ENCODE results near the gene SBDS.
"Not testable (repeated sequence)": the region's sequence is repeated elsewhere in the genome, so short reads cannot be mapped to it uniquely, and the experiment has no call there.

The SBDS gene

GRCh38 chr7:66995050-66995776 lies at the start of gene SBDS:
TSS of gene SBDS (minus strand) at chr7:66995586. CDS start at chr7:66995417, 169 bp downstream.
- peak; percentile 98 for DNase-seq (ENCODE audit: low read depth)

- DNase-seq (ENCODE audit: low read depth) = not testable (repeated sequence)
Measured at GRCh38 chr7:67043559-67043930, 48.2 kb upstream of the SBDS start.

- peak; percentile 44 for DNase-seq (ENCODE audit: low read depth)
Measured at GRCh38 chr7:67042781-67043558, 47.6 kb upstream of the SBDS start.

GRCh38 chr7:67040832-67041231 lies 45.4 kb upstream of the SBDS start:
- not testable (repeated sequence) for DNase-seq (ENCODE audit: low read depth)

GRCh38 chr7:67036432-67037395 lies 41.3 kb upstream of the SBDS start:
- not testable (repeated sequence) for DNase-seq (ENCODE audit: low read depth)

- DNase-seq (ENCODE audit: low read depth) = no peak
Measured at GRCh38 chr7:67033251-67033650, 37.9 kb upstream of the SBDS start.

- not testable (repeated sequence) for DNase-seq (ENCODE audit: low read depth)
Measured at GRCh38 chr7:67031685-67032084, 36.3 kb upstream of the SBDS start.

- DNase-seq (ENCODE audit: low read depth) = not testable (repeated sequence)
Measured at GRCh38 chr7:67025459-67025858, 30.1 kb upstream of the SBDS start.

GRCh38 chr7:67022511-67022910 lies 27.1 kb upstream of the SBDS start:
- DNase-seq (ENCODE audit: low read depth) = no peak

- DNase-seq (ENCODE audit: low read depth) = no peak
Measured at GRCh38 chr7:67021260-67021659, 25.9 kb upstream of the SBDS start.

- no peak for DNase-seq (ENCODE audit: low read depth)
Measured at GRCh38 chr7:67019562-67020390, 24.4 kb upstream of the SBDS start.

- DNase-seq (ENCODE audit: low read depth) = no peak
Measured at GRCh38 chr7:67018940-67019339, 23.6 kb upstream of the SBDS start.

- DNase-seq (ENCODE audit: low read depth) = not testable (repeated sequence)
Measured at GRCh38 chr7:67017971-67018370, 22.6 kb upstream of the SBDS start.

GRCh38 chr7:67014076-67014622 lies 18.8 kb upstream of the SBDS start:
- not testable (repeated sequence) for DNase-seq (ENCODE audit: low read depth)

- DNase-seq (ENCODE audit: low read depth) = not testable (repeated sequence)
Measured at GRCh38 chr7:67009677-67010076, 14.3 kb upstream of the SBDS start.

- DNase-seq (ENCODE audit: low read depth) = no peak
Measured at GRCh38 chr7:67008260-67008659, 12.9 kb upstream of the SBDS start.

- no peak for DNase-seq (ENCODE audit: low read depth)
Measured at GRCh38 chr7:67006965-67007364, 11.6 kb upstream of the SBDS start.

- not testable (repeated sequence) for DNase-seq (ENCODE audit: low read depth)
Measured at GRCh38 chr7:67004145-67004544, 8.8 kb upstream of the SBDS start.

- DNase-seq (ENCODE audit: low read depth) = peak; percentile 14
Measured at GRCh38 chr7:67000601-67001258, 5.3 kb upstream of the SBDS start.

GRCh38 chr7:66996444-66997191 lies 1.2 kb upstream of the SBDS start, which contains the start of gene TYW1:
TSS of gene TYW1 (plus strand) at chr7:66996833. CDS start at chr7:66996979, 146 bp downstream.
- peak; percentile 95 for DNase-seq (ENCODE audit: low read depth)
